ENCODE data around the gene CCDC33.

CCDC33 gene

GRCh38 chr15:74322558-74323180 is 86.5 kb downstream of the CCDC33 start:
- DNase-seq (ENCODE audit: low read depth) = no peak
- peak; percentile 88 for TF ChIP-seq CTCF (IDR thresholded peaks at IDR 0.05; ENCODE audit: low read depth, low read length, missing control alignments)
- in situ Hi-C loops (cut with HindIII; ENCODE audit: low sequenced_read_pairs) = loop anchor here (25.0 kb wide), 1 partner anchor 335 kb away; the partner anchor contains the start of genes PML and STOML1
- no peak overlapping the region for H3K4me3 ChIP-seq (ENCODE audit: low read depth, low read length)

- no peak for DNase-seq (ENCODE audit: low read depth)
- H3K4me3 ChIP-seq (ENCODE audit: low read depth, low read length) = no peak overlapping the region
- no peak for TF ChIP-seq CTCF (IDR thresholded peaks at IDR 0.05; ENCODE audit: low read depth, low read length, missing control alignments)
- in situ Hi-C loops (cut with HindIII; ENCODE audit: low sequenced_read_pairs) = loop anchor here (25.0 kb wide), 1 partner anchor 337 kb away; the partner anchor contains the start of genes PML and STOML1
Observed at GRCh38 chr15:74324714-74325113, 88.6 kb downstream of the CCDC33 start.

GRCh38 chr15:74326746-74327145 is 90.6 kb downstream of the CCDC33 start:
- in situ Hi-C loops (cut with HindIII; ENCODE audit: low sequenced_read_pairs) = no loop called here
- no peak for DNase-seq (ENCODE audit: low read depth)
- H3K4me3 ChIP-seq (ENCODE audit: low read depth, low read length) = no peak overlapping the region
- no peak for TF ChIP-seq CTCF (IDR thresholded peaks at IDR 0.05; ENCODE audit: low read depth, low read length, missing control alignments)

- peak; percentile 41 for DNase-seq (ENCODE audit: low read depth)
- TF ChIP-seq CTCF (IDR thresholded peaks at IDR 0.05; ENCODE audit: low read depth, low read length, missing control alignments) = no peak
- in situ Hi-C loops (cut with HindIII; ENCODE audit: low sequenced_read_pairs) = no loop called here
- H3K4me3 ChIP-seq (ENCODE audit: low read depth, low read length) = no peak overlapping the region
Observed at GRCh38 chr15:74327756-74328155, 91.6 kb downstream of the CCDC33 start.

GRCh38 chr15:74328331-74329056 is 92.4 kb downstream of the CCDC33 start:
- in situ Hi-C loops (cut with HindIII; ENCODE audit: low sequenced_read_pairs) = no loop called here
- DNase-seq (ENCODE audit: low read depth) = no peak
- H3K4me3 ChIP-seq (ENCODE audit: low read depth, low read length) = no peak overlapping the region
- no peak for TF ChIP-seq CTCF (IDR thresholded peaks at IDR 0.05; ENCODE audit: low read depth, low read length, missing control alignments)

- in situ Hi-C loops (cut with HindIII; ENCODE audit: low sequenced_read_pairs) = no loop called here
- no peak overlapping the region for H3K4me3 ChIP-seq (ENCODE audit: low read depth, low read length)
- DNase-seq (ENCODE audit: low read depth) = no peak
- TF ChIP-seq CTCF (IDR thresholded peaks at IDR 0.05; ENCODE audit: low read depth, low read length, missing control alignments) = no peak
Observed at GRCh38 chr15:74330861-74331408, 94.8 kb downstream of the CCDC33 start.

Data from astrocyte of the cerebellum (primary cell).